Testis (tissue), 2 donors: Measurements from ENCODE around the gene C3orf85.

Source experiments
- POLR2A ChIP-seq: fragments of 450-650 bp; IDR thresholded peaks from one replicate; pipeline ENCODE4 v1.6.1; 2017; ENCODE audit warnings: antibody characterized with exemption, mild to moderate bottlenecking, moderate library complexity
- TF ChIP-seq, protein P1 (sequence below), 3 experiments: fragments of 450-650 bp in 2 of 3; fragments of 200-600 bp in 1 of 3; sonication (generic) in 1 of 3; IDR thresholded peaks; one replicate each; pipeline ENCODE4 v1.5.1; 2016 to 2019; ENCODE audit warnings: antibody characterized with exemption in 3 of 3, mild to moderate bottlenecking in 2 of 3, moderate library complexity in 1 of 3

DNA sequence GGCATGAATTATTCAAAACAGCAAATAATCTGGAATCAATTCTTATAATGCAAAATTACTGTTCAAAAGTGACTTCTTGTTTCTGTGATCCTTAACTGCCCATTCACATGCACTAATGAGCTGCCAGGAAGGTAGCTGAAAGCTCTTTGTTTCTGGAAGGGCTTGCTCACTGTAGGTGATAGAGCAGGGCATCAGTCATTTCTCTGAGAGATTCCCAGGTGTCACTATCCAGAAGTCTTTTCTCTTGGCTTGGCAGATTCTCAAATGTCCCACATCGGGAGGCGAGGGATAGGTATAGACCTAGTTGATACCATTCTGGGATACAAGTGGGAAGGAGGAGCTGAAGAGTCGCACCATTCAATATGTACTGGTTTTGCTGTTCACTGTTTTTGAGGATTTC, 35.0 kb downstream of the C3orf85 start:
- TF ChIP-seq POLR2A, result no peak
- TF ChIP-seq, protein P1, sequence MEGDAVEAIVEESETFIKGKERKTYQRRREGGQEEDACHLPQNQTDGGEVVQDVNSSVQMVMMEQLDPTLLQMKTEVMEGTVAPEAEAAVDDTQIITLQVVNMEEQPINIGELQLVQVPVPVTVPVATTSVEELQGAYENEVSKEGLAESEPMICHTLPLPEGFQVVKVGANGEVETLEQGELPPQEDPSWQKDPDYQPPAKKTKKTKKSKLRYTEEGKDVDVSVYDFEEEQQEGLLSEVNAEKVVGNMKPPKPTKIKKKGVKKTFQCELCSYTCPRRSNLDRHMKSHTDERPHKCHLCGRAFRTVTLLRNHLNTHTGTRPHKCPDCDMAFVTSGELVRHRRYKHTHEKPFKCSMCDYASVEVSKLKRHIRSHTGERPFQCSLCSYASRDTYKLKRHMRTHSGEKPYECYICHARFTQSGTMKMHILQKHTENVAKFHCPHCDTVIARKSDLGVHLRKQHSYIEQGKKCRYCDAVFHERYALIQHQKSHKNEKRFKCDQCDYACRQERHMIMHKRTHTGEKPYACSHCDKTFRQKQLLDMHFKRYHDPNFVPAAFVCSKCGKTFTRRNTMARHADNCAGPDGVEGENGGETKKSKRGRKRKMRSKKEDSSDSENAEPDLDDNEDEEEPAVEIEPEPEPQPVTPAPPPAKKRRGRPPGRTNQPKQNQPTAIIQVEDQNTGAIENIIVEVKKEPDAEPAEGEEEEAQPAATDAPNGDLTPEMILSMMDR (IDR thresholded peaks at IDR 0.05), result no peak
